Activated B cell treated with CpG ODN at 0.5 μM for 24 hours (primary cell): Measurements from ENCODE around the gene CCDC15. TPM values are rescaled to one million over a fixed set of nuclear protein-coding genes. Genes with fewer than 3 reads are reported as not detected.

ENCODE experiments used
- ATAC-seq: fragments of 200-7000 bp; cut with Tn5 transposase; one replicate; pipeline ENCODE4 v1.10.0; 2021; ENCODE audit warnings: low read depth, mild to moderate bottlenecking, moderate library complexity
- CTCF ChIA-PET: fragments of 350-600 bp; sonication (Branson Sonifier 250); formaldehyde crosslinking; loops from one replicate; lab custom pipeline; 2021; ENCODE audit warnings: antibody characterized with exemption; lab: Charles Lee
- POLR2A ChIA-PET: fragments of 350-600 bp; sonication (Branson Sonifier 250); formaldehyde crosslinking; loops from one replicate; lab custom pipeline; 2021; ENCODE audit warnings: antibody characterized with exemption; lab: Charles Lee
- DNase-seq: peaks from one replicate; pipeline ENCODE4 v3.0.0; 2022
- H3K27ac Mint-ChIP-seq: one replicate; pipeline ENCODE4 v1.8.0; 2020; ENCODE audit warnings: mixed read lengths
- H3K27me3 Mint-ChIP-seq: one replicate; pipeline ENCODE4 v1.8.0; 2021; ENCODE audit warnings: mixed read lengths
- H3K36me3 Mint-ChIP-seq: one replicate; pipeline ENCODE4 v1.8.0; 2021; ENCODE audit warnings: low read depth, mixed read lengths
- H3K4me1 Mint-ChIP-seq: one replicate; pipeline ENCODE4 v1.8.0; 2021; ENCODE audit warnings: mixed read lengths
- H3K4me3 Mint-ChIP-seq: one replicate; pipeline ENCODE4 v1.8.0; 2020; ENCODE audit warnings: mild to moderate bottlenecking, mixed read lengths
- H3K9me3 Mint-ChIP-seq: one replicate; pipeline ENCODE4 v1.8.0; 2020; ENCODE audit warnings: mixed read lengths
- intact Hi-C: fragments of 100-400 bp; cut with micrococcal nuclease; formaldehyde crosslinking; loops from one replicate; pipeline ENCODE4 v1.15.1; 2024
- total RNA-seq: library from RNA; stranded (reverse); gene quantifications from 2 replicates; pipeline ENCODE4 v1.2.3, GENCODE V29; 2022
- TF ChIP-seq, protein P1 (sequence below): fragments of 200-600 bp; IDR thresholded peaks from one replicate; pipeline ENCODE4 v1.8.0; 2022; ENCODE audit warnings: antibody characterized with exemption, mild to moderate bottlenecking

Gene CCDC15
- total RNA-seq, 1 donor from 2014 or later: 0.71 TPM

DNA sequence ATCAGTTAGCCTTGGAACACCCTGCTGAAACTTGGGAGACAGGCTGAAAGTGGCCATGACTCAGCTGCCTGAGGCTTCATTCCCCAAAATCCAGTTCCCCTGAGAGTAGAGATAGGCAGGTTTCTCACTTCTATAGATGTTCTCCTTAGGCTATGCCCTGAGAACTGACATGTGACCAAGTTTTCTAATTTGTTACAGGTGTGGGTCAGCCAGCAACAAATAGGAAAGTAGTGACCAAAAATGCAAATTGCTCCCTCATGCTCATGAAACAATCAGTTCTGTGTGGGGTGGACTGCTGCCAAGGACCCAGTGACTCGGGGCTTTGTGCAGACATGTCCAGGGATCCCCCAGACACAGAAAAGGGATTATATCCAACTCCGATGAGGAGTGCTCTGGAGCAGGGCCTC lies 7.3 kb upstream of the CCDC15 start:
- H3K9me3 Mint-ChIP-seq: peaks cover 10% of the 10 kb centered on the region
- DNase-seq: no peak
- peaks cover 24% of the 10 kb centered on the region for H3K27me3 Mint-ChIP-seq
- POLR2A ChIA-PET: no interaction called here
- H3K36me3 Mint-ChIP-seq: no peaks in the 10 kb centered on the region
- TF ChIP-seq, protein P1, sequence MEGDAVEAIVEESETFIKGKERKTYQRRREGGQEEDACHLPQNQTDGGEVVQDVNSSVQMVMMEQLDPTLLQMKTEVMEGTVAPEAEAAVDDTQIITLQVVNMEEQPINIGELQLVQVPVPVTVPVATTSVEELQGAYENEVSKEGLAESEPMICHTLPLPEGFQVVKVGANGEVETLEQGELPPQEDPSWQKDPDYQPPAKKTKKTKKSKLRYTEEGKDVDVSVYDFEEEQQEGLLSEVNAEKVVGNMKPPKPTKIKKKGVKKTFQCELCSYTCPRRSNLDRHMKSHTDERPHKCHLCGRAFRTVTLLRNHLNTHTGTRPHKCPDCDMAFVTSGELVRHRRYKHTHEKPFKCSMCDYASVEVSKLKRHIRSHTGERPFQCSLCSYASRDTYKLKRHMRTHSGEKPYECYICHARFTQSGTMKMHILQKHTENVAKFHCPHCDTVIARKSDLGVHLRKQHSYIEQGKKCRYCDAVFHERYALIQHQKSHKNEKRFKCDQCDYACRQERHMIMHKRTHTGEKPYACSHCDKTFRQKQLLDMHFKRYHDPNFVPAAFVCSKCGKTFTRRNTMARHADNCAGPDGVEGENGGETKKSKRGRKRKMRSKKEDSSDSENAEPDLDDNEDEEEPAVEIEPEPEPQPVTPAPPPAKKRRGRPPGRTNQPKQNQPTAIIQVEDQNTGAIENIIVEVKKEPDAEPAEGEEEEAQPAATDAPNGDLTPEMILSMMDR: no peak
- no peak overlapping the region for H3K27ac Mint-ChIP-seq
- H3K4me3 Mint-ChIP-seq: no peak overlapping the region
- no peak for ATAC-seq
- CTCF ChIA-PET: no interaction called here
- intact Hi-C loops: no loop called here
- H3K4me1 Mint-ChIP-seq: no peaks in the 10 kb centered on the region

DNA sequence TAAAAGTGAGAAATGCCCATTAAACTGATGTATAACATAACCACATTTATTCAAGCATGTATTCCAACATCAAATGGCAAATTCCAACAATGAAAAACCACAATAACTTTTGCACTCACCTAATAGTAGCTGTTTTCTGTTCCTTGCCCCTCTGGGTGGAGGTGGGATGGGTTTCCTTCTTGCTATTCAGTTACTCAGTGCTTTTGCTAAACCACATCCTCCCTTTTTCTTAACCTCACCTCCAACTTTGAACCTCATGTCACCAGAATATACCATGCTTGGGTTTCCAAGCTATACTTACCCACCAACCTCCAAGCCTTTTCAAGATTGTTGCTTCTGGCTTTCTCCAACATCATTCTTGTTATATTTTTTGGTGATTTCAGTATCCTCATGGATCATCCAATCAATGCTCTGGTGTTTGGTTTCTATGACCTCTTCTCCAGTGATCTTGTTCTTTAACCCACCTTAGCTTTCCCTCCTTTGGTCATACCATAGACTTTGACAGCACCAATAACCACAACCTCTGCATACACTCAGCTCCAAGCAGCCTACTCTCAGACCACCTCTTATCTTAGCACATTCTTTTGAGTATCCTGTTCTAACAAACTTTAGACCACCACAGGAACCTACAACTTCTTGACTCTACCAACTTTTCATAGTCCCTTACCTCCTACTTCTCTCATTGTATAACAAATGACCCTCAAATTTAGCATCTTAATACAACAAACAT lies 3.2 kb upstream of the CCDC15 start:
- ChIA-PET POLR2A (no interaction called here), CTCF (no interaction called here)
- intact Hi-C loops: loop anchor here (5.0 to 10.0 kb wide), 6 partner anchors 148 to 1334 kb away; partner anchors contain the start of genes CDON, ESAM, FAM118B and HYLS1
- Mint-ChIP-seq H3K9me3 (peaks cover 10% of the 10 kb centered on the region), H3K27me3 (peaks cover 17% of the 10 kb centered on the region), H3K27ac (no peak overlapping the region), H3K4me1 (no peaks in the 10 kb centered on the region), H3K4me3 (no peak overlapping the region), H3K36me3 (no peaks in the 10 kb centered on the region)
- DNase-seq (no peak), ATAC-seq (no peak)
- TF ChIP-seq, protein P1: no peak

DNA sequence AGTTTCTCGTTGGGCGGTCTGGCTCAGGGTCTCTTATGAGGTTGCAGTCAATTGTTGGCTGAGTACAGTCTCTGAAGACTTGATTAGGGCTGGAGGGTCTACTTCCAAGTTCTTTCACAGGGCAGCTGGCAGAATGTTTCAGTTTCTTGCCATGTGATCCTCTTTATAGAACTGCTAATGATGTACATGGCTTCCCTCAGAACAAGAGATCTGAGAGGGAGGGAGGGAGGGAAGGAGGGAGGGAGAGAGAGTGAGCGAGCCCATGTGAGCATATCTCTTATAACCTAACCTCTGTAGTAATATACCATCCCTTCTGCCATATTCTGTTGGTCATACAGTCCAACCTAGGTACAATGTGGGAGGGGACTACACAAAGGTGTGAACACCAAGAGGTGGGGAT lies 2.7 kb upstream of the CCDC15 start:
- no peak overlapping the region for H3K27ac Mint-ChIP-seq
- intact Hi-C loops: loop anchor here (5.0 to 10.0 kb wide), 6 partner anchors 149 to 1333 kb away; partner anchors contain the start of genes CDON, ESAM, FAM118B and HYLS1
- H3K4me3 Mint-ChIP-seq: no peak overlapping the region
- H3K27me3 Mint-ChIP-seq: peaks cover 15% of the 10 kb centered on the region
- DNase-seq (no peak), ATAC-seq (no peak)
- no peaks in the 10 kb centered on the region for H3K4me1 Mint-ChIP-seq
- H3K9me3 Mint-ChIP-seq: peaks cover 10% of the 10 kb centered on the region
- CTCF ChIA-PET: no interaction called here
- TF ChIP-seq, protein P1: no peak
- POLR2A ChIA-PET: no interaction called here
- H3K36me3 Mint-ChIP-seq: no peaks in the 10 kb centered on the region

DNA sequence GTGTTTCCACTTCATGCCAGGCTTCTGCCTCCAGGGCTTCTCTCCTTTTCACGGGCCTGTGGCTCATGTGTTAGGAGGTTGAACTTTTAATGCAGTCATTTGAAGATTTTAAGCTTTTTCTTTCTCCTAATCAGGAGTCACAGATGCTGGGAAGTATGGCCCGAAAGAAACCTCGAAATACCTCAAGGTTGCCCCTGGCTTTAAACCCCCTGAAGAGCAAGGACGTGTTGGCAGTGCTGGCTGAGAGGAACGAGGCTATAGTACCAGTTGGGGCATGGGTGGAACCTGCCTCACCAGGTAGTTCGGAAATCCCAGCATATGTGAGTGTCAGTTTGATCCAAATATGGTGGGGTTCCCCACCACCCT lies 571 bp downstream of the CCDC15 start:
- POLR2A ChIA-PET: interaction anchor here (1.2 to 2.8 kb wide), 4 partner anchors 109 to 933 kb away, joined by 3 to 14 read pairs (median 10); partner anchors contain the start of genes HYLS1, SLC37A2 and STT3A
- H3K4me1 Mint-ChIP-seq: no peaks in the 10 kb centered on the region
- H3K27me3 Mint-ChIP-seq: no peaks in the 10 kb centered on the region
- TF ChIP-seq, protein P1: no peak
- no peak overlapping the region for H3K4me3 Mint-ChIP-seq
- CTCF ChIA-PET: interaction anchor here (1.5 to 1.9 kb wide), 3 partner anchors 169 to 188 kb away, joined by 3 to 9 read pairs (median 8); no protein-coding TSS in a partner anchor
- H3K27ac Mint-ChIP-seq: no peak overlapping the region
- no peaks in the 10 kb centered on the region for H3K36me3 Mint-ChIP-seq
- no peaks in the 10 kb centered on the region for H3K9me3 Mint-ChIP-seq
- intact Hi-C loops: loop anchor here (1.0 to 10.0 kb wide), 11 partner anchors 108 to 1330 kb away; partner anchors contain the start of genes CDON, ESAM, FAM118B and HYLS1
- no peak for ATAC-seq
- no peak for DNase-seq

DNA sequence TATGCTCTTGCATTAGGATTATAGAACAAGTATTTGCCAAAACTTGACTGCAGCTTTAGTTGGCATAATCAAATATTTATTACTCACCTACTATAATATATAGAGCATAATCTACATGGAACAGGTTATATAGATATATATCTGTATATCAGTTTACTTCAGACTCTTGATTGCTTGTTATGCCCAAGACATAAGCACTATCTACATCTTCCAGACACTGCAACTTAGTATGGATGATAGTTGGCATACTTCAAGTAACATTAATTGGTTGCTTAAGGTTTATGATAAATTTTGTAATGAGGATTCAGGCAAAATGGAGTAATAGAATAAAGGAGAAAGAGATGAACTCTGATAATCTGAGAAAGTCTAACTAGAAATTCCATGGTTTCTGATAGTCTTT lies 1.0 kb downstream of the CCDC15 start:
- POLR2A ChIA-PET: interaction anchor here (2.8 kb wide), 1 partner anchor 108 kb away, joined by 14 read pairs; the partner anchor contains the start of gene SLC37A2
- CTCF ChIA-PET: interaction anchor here (1.5 kb wide), 1 partner anchor 169 kb away, joined by 3 read pairs; no protein-coding TSS in a partner anchor
- DNase-seq: no peak
- ATAC-seq: no peak
- no peak overlapping the region for H3K4me3 Mint-ChIP-seq
- intact Hi-C loops: loop anchor here (2.0 to 10.0 kb wide), 2 partner anchors 108 to 1330 kb away; partner anchors contain the start of genes SLC37A2 and TIRAP
- H3K27ac Mint-ChIP-seq: no peak overlapping the region
- TF ChIP-seq, protein P1: no peak
- H3K4me1 Mint-ChIP-seq: no peaks in the 10 kb centered on the region
- H3K27me3 Mint-ChIP-seq: no peaks in the 10 kb centered on the region
- no peaks in the 10 kb centered on the region for H3K36me3 Mint-ChIP-seq
- no peaks in the 10 kb centered on the region for H3K9me3 Mint-ChIP-seq
